NCI-H1092 (cell line): ENCODE measurements around the gene SYNPO2.
"Not testable (repeated sequence)": the region's sequence is repeated elsewhere in the genome, so short reads cannot be mapped to it uniquely, and the experiment has no call there.

Experiments
- DNase-seq: peaks from one replicate; lab custom pipeline; 2025; lab: John Stamatoyannopoulos, UW

The SYNPO2 gene

DNA sequence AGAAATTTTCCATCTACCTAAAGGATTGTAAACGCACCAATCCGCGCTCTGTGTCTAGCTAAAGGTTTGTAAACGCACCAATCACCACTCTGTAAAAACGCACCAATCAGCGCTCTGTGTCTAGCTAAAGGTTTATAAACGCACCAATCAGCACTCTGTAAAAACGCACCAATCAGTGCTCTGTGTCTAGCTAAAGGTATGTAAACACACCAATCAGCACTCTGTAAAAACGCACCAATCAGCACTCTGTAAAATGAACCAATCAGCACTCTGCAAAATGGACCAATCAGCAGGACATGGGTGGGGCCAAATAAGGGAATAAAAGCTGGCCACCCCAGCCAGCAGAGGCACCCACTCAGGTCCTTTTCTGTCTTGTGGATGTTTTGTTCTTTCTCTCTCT, 10.1 kb upstream of the SYNPO2 start:
- DNase-seq: not testable (repeated sequence)

DNA sequence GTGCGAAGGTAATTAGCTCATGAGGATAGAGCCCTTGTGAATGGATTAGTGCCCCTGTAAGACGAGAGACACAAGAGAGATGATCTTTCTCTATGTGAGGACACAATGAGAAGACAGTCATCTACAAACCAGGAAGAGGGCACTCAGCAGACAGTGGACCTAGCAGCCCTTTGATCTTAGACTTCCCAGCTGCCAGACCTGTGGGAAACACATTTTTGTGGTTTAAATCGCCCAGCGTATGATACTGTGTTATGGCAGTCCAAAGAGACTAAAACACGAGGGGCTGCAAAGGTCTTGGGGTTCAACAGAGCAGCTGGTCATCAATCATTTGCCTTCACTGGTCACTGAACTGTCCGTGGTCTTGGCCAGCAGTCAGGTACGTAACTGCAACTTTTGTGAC, 9.2 kb upstream of the SYNPO2 start:
- DNase-seq: no peak

DNA sequence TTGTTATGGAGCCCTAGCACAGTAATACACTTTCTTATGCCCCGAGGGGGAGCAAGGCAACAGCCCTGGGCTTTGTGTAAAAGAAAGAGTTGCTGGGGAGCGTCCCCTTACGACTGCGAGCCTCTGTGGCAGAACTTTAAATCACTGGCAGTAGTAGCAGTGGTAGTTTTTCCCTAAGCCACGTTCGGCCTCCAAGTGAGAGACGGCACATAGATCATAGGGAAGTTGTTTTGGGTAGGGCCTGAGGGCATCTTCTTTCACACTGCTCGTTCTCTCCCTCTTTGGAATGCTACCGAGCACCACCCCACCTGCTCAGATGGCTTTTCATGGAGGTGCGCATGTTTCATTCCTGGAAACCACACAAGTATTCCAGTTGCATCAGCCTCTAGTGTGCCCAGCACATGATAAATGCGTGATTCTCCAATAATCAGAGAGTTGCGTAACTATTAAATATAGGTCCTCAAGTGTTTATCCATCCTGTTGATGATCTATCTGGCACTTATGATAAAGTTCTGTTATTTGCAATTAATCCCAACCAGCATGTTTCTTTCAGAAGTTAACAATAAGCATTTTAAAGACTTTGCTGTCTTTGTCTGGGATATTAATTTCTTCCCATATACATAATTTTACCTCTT, 7.0 kb upstream of the SYNPO2 start:
- no peak for DNase-seq

DNA sequence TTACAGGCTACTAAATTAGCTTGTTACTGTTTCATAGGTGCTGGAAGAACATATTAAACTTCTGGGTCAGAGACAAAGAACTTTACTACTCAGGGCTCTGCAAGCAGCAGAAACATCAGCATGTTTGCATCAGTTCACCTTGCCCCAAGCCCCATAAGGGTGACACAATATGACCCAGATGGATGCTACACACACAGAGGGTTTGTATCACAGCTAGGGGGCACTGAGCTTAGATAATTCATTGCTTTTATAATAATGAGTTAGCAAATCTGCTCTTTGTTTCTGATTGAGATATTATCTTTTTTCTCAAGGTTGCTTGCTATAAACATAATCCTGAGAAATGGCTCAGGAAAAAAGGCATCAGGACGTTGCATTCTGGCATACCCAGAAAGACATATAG, 4.8 kb upstream of the SYNPO2 start:
- no peak for DNase-seq

DNA sequence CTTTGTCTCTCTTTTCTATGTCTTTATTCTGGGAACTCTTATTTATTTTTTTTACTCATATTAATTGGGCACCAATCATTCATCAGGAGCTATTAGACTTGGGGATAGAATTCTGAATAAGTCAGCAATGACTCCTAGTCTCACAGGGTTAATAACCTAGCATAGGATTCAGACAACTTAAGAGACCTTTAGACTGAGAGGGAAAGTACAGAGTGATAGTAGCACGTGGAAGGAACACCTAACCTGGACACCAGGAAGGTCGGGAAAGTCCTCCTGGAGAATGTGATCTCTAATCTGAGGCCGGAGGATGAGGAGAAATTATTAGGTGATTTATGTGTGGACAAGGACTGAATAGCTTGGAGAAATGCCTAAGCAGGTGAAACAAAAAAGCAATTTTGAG, 3.9 kb upstream of the SYNPO2 start:
- DNase-seq: no peak

DNA sequence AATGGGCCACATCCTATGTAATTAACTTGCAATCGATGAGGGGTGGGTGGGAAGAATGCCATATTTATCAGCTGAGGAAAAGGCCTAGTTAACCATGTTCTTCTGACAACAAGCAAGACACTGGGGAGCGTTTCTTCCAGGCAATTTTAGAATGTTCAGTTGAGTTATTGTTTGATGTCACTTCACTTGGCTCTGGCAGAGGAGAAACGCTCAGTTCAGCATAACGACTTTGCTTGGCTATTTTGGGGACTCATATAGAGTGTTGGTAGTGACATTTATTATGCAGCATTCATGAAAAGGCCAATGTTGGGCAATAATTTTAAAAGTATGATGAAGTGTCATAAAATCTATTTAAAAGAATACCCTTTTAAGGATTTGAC, 648 bp downstream of the SYNPO2 start:
- no peak for DNase-seq

DNA sequence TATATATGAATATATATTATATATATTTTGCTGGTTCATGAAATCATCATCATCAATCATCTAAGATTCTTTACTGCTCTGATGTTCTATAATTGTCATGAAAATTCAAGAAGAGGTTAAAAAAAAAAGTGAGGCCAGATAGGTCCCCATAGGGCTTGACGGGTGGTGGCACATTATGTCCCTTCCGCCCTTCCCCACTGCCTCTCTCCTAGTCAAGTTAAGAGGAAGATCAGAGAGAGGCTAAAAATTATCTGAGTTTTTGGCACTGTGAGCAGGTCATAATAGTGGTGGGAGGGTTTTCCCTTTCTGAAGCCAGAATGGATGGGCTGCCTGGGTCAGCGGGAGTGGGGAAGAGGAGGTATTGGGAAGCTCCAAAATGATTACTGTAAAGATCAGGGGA, 5.4 kb downstream of the SYNPO2 start:
- DNase-seq: no peak

DNA sequence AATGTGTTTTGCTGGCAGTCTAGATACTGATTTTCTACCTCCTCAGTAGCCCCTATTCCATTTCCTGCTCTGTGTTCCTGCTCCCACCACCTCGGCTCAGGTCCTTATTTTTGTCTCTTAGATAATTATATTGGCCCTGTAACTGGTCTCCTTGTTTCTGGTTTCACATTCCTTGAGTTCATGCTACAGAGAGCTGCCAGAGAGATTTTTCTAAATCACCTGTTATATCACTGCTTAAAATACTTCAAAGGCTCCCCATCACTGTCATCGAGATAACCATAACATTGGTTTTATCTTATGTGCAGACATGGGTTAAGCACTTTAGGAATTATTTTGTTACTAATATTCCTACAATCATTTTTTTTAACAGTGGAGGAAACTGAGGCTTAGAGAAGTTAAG, 9.6 kb downstream of the SYNPO2 start:
- no peak for DNase-seq

DNA sequence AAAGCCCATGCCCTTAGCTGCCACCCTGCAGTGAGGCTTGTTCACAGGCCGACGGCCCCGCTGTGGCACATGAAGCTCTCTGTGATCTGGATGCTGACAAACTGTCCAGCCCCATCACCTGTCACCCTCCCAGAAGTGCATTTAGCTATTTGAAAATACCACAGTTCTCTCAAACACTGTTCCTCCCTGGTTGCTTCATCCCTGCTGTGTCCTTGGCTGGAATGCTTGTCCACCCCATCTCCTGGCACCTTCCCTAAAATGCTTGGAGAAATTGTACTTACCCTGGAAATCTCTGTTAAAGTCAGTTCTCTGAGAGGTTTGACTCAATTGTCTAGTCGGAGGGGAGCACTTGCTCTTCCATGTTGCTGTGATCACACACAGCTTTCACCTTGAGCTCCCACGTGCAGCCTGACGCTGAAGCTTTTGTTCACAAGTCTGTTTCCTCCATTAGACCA, 10.1 kb downstream of the SYNPO2 start:
- DNase-seq: no peak

DNA sequence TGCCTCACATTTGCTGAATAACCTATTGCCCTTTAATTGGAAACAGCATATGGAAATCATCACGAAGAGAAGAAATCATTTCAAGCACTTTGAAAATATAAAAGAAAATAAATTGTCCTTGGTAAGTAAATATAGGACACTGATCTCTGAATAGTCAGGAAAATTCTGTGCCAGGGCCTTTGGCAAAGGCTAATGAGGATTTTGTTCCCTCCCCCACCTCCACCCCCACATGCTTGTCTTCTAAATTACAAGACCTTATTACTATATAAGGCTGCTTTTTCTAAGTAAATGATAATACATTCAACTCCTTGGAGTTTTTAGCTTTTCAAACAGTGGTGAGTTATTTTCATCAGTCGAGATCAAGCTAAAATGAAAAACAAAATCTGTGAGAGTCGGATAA, 15.8 kb downstream of the SYNPO2 start:
- peak; percentile 54 for DNase-seq

DNA sequence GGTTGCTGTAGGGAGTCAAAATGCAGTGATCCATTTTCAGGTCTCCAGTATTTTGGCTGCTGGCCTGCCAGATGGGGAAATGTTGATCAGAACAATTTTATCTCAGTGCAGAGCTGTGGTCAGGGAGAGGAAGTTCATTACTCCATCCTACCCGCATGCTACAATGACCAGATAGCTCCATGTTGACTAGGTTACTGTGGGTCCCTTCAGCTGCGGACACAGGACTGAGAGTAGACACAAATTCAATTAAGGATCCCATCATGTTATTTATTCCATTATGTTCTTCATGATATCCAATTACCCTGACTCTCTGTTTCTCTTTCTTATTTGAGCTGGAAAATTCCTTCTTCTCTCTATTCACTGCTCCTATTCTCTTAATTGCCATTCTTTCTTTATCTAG, 16.3 kb downstream of the SYNPO2 start:
- DNase-seq: peak; percentile 44

DNA sequence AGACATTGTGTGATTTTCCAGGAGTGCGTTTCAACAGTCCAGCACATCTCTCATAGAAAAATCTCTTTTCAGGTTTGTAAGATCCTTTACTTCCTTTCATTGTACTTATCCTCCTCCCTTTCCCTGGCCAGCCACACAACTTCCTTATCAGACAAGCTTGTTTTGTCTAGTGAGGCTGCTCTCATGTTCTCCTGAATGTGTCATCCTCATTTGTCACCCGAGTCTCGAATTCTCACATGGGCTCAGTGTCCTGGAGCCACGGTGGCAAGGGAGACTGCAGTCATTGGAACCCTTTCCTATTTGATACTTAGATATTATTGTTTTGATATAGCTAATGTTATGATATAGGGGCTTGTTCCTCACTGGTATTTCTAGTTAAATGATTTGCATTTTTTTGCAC, 16.9 kb downstream of the SYNPO2 start:
- DNase-seq: no peak

DNA sequence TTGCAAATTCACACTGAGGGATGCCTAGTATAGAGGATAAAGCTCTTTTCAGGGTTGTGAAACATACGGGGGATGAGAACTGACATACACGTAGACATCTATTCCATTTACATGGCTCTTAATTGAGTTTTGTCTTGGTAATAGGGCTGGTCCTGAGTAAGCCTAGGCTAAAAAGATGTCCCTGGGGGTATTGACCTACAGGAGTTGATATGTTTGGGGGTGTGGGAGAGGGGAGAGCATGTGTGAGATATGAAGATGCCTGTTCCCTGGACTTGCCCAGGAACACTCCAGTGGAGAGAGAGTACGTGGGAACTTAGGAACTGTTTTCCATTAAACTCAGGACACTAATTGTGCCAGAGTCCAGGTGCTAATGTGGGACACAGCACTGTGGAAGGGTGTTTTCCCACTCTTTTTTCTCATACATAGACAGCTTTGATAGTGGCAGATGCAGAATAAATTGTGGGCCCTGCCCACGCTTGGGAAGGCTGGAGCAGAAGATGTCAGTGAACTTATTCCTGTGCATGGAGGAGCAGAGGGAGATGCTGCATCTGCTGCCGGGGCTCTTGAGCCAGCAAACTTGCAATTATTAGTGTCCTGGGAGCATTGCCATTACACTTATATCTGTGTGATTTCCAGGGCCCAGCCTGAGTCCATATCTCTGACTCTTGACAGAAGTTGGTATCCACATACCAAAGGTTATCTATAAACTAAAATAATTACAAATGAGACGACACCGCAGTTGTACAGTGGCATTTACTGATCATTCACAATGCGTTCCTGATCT, 20.7 kb downstream of the SYNPO2 start:
- DNase-seq: no peak

DNA sequence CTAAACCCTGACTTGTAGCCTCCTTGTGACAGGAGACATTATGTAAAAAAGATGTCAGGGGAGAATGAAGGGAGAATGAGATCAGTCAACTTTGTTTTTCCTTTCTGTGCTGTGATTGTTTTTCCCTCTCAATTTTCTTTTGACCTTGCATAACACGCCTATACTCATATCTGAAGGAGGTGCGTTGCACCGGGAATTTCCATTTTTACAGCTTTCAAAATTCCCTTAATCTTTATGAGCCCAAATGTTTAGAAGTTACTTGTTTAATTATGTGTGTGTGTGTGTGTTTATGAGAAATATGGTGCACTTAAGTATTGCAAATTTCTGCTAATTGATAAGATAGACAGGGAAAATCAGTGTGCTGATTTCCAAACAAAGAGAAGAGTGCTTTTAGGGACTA, 21.6 kb downstream of the SYNPO2 start:
- no peak for DNase-seq

DNA sequence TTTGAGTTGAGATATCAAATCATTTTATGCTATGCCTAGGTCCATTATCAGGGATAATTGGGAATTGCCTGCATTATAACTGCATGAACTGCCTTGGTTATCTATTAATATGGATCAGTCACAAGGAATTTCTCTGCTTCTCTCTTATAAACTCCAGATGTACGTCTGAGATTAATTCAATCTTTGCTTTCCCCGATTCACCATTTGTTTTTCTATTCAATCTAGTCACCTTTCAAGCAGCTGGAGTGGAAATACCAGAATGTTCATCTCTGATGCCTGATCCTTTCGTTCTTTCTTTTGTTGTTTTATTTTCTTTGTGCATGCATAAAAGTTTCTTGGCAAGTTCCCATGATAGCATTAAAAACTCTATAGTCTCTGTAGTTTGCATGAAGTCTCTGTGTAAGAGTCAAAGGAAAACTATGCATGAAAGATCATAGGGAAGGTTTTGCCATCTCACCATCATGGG, 22.6 kb downstream of the SYNPO2 start:
- no peak for DNase-seq

DNA sequence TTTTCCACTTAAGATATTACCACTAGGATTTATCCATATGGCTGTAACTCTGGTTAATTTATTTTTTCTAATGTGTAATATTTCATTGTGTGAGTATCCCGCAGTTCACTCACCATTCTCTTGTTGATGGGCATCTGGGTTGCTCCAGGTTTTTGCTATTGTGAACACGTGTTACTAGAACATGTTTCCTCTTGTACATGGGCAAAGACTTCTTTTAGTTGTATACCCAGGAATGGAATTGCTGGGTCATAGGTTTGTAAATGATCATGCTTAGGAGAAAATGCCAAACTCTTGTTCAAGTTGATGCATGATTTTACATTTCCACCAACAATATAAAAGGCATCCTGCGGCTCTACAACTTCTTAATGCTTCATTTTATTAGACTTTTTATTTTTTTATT, 26.8 kb downstream of the SYNPO2 start:
- DNase-seq: no peak

DNA sequence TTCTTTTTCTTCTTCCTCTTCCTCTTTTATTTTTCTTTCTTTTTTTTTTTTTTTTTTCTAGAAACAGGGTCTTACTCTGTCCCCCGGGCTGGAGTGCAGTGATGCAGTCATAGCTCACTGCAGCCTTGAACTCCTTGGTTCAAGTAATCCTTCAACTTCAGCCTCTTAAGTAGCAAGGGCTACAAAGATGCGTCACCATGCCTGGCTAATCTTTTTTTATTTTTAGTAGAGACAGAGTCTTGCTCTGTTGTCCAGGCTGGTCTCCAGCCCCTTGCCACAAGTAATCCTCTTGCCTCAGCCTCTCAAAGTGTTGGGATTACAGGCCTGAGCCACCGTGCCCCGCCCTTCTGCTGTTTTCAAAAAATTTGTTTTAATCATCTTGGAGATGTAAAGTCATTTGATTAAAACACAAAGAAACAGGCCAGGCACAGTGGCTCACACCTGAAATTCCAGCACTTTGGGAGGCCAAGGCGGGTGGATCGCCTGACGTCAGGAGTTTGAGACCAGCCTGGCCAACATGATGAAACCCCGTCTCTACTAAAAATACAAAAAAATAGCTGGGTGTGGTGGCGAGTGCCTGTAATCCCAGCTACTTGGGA, 28.1 kb downstream of the SYNPO2 start:
- no peak for DNase-seq

DNA sequence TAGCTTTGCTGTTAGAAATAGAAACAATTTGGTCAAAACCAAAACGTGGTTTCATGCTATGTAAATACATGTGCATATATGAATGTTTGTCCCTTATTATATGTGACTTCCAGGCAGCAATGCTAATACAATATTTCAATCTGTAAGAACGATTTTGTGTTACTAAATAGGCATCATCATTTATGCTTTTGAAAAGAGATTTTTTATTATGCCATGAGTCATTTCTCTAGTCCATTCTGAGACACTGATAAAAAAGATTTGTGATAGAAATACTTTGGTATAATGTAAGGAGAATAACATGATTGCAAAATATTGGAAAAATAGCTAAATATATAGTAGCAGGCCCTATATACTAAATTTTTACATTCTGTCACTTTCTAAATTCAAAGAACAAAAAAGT, 28.9 kb downstream of the SYNPO2 start:
- DNase-seq: no peak

DNA sequence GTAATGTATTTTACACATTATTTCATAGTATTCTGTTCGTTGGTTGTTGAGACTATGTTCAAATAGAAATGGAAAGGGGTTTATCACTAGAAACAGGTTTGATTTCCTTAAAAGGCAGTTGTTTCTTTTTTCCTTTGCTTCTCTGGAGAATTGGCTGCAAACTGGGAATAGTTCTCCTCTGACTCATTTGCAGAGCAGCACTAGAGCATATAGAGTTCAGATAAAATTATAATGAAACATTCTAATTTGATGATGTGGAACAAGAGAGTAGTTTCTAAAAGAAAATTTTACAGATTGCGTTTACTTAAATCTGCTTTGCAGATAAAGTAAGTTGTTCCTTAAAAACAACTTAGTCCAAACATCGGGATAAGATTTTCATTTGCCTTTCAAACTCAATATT, 29.7 kb downstream of the SYNPO2 start:
- no peak for DNase-seq

DNA sequence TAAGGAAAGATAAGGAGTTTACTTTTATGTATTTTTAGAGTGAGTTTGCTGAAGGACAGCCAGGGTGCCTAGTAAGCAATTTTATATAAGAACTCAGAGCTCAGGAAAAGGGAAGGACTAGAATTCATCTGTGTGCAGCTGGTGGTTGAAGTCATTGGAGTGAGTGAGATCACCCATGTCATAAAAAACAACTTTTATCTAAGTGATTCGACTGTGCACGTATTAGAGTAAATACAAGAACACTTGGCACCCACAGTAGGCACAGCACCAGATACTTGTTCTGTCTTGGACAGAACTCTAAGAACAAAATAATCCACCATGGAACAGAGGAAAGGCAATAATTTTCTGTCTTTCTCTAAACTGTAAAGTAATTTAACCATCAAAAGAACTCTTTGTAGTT, 31.6 kb downstream of the SYNPO2 start:
- DNase-seq: no peak

DNA sequence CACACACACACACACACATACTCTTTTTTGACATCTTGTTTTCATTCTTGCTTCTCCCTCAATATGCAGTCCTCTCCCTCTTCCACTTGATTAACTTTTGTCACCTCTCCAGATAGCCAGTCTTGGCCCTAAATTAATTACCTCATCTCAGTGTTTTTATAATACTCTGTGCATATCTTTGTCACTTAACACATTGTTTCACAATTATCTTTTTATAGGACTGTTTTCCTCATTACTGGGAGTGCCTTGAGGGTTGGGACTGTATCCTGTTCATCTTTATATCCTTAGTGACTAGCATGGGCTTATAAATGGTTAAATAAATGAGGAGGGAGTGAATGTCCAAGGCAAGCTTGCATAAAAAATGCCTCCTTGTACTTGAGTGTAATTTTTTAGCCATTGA, 33.1 kb downstream of the SYNPO2 start:
- DNase-seq: no peak

DNA sequence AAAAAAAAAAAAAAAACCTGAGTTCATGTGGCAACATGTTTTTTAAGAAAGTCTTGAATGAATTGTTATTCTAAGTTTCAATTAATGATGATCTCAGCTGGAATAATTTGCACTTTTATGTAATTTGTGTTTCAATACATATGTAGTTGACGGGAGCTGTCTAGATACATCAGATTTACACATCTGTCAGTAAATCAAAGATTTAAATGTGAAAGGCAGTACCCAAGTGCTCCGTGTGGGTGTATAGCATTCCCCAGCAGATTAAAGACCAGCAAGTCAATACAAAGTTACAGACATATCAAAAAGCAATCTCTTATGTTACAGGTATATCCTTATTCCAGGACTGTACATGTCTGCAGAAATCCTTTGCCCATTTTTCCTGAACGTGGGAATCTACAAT, 35.2 kb downstream of the SYNPO2 start:
- DNase-seq: no peak

DNA sequence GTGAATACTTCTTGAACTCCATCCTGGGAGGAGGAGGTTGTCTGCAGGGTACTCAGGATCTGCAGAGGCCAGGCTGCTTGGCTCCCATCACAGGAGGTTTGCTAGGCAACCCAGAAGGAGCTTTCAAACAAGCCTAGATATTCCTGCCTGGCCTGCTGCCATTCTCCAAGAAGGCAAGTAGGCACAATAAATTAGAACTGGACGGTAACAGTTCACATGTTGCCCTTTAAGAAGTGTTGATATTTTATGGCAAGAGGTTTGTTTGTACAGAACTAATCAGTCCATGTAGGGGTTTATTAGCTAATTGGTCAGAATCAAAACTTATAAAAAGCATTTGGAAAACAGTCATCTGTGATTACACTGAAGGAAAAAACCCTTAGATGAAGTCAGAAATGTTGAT, 39.3 kb downstream of the SYNPO2 start:
- DNase-seq: no peak
